ENCODE measurements around the gene CYP8B1.
A peak's percentile ranks its signal among the peaks of the same experiment; 100 is the strongest.

Gene CYP8B1

DNA sequence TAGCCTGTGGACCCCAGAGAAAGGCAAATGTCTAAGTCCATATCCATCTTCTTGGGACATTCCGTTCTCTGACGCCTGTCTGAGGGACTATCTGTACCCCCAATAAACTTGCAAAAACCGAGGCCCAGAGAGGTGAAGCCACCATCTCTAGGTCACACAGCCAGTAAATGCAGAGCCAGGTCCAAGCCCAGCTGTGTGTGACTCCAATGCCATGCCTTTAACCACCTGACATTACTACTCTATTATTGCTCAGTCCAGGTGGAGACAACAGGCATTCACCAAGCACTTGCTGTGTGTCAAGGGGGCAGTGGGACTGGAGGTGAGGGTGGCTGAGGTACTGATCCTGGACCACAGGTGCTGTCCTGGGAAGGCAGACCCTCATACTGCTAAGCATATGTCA lies 25.4 kb downstream of the CYP8B1 start:
- no peak for FAIRE-seq

- no peak for FAIRE-seq
Observed at GRCh38 chr3:42849017-42849416, 26.7 kb downstream of the CYP8B1 start.

GRCh38 chr3:42847731-42848130 lies 27.9 kb downstream of the CYP8B1 start:
- FAIRE-seq, result no peak

- FAIRE-seq, result no peak
Observed at GRCh38 chr3:42846685-42847522, 28.8 kb downstream of the CYP8B1 start.

GRCh38 chr3:42844815-42845214 lies 30.9 kb downstream of the CYP8B1 start:
- FAIRE-seq, result no peak

DNA sequence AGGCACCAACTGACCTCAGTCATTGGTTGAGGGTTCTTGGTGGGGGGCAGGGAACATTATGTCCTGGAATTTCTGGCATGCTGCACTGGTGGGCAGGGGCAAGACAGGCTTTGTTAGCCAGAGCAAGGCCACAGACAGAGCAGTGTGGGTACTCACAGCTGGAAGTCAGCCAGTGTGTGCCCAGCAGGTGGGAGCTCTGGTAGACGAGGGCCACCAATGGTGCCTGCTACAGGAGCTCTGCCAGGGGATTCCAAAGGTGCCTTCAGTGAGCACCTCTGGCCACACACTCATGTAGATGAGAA lies 31.3 kb downstream of the CYP8B1 start:
- FAIRE-seq, result no peak

DNA sequence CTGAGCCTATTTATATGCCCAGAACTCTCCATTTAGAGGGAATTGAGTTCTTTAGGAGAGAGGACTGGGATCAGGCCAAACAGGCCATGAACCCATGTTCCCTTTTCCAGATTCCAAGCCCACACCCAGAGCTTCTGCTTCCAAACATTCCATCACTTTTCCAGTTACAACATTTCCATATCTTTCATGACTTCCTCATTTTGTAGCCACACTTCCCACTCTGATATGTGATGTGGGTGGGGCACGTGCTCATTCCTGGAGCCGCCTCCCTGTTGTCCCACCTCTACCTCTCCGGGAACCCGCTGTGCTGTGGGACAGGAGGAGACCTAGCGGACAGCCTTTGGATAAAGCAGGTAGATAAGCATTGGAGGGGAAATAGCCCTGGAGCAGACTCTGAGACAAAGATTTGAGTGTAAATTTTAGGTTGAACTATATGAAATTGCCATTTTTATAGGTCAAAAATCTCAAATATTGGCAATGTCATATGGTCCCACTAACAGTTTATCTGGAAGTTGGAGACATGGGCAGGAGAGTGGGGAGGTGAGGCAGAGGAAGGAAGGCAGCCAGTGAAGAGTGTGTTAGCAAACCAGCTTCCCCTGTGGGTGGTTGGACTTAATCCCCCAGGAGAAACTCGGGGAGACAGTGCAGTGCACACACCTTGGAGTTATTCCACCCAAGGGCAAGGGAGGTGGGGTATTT lies 31.8 kb downstream of the CYP8B1 start:
- no peak for FAIRE-seq

DNA sequence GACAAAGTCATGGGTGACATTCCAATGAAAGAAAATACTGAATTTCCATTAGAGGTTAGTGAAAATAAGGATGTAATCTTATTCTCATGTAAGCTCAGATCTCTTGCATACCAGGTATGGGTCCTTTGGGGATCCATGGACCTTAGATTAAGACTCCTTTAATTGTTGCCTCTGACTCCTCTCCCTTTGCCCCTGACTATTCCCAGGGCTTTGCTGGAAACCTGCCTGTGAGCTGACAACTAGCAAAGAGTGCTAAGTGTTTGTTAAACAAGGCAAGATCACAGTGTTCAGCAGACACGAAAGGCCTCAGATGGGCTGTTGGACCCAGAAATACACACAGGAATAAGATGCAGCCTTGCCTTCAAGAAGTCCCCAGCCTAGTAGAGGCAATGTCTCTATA lies 34.3 kb downstream of the CYP8B1 start:
- FAIRE-seq, result no peak

DNA sequence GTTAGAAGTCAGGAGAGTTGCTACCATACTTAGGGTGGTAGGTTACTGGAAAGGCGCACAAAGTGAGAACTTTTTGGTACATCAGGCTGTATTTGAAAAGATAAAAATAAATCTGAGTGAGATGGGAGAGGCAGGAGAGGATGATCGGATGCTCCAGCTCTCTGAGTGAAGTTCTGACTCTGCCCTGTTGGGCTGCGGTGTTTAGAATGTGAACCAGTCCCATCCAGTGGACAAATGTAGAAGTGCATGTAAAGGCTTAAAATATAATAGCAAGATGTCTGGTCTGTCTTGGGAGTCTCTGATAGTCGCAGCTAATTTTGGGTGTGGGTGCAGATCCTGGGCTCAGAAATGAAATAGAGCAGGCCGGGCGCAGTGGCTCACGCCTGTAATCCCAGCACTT lies 36.1 kb downstream of the CYP8B1 start:
- FAIRE-seq, result peak; percentile 86

DNA sequence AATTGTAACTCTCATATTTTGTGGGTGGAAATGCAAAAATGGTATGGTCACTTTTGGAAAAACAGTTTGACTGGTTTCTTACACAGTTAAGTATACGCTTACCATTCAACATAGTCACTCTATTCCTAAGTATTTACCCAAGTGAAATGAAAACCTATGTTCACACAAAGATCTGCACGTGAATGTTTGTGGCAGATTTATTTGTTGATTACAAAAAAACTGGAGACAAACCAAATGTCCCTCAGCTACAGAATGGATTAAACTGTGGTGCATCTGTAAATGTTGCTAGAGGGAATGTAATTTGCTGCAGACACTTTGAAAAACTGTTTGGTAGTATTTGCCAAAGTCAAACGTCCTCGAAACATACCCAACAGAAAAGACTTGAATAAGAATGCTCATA lies 37.1 kb downstream of the CYP8B1 start:
- no peak for FAIRE-seq

DNA sequence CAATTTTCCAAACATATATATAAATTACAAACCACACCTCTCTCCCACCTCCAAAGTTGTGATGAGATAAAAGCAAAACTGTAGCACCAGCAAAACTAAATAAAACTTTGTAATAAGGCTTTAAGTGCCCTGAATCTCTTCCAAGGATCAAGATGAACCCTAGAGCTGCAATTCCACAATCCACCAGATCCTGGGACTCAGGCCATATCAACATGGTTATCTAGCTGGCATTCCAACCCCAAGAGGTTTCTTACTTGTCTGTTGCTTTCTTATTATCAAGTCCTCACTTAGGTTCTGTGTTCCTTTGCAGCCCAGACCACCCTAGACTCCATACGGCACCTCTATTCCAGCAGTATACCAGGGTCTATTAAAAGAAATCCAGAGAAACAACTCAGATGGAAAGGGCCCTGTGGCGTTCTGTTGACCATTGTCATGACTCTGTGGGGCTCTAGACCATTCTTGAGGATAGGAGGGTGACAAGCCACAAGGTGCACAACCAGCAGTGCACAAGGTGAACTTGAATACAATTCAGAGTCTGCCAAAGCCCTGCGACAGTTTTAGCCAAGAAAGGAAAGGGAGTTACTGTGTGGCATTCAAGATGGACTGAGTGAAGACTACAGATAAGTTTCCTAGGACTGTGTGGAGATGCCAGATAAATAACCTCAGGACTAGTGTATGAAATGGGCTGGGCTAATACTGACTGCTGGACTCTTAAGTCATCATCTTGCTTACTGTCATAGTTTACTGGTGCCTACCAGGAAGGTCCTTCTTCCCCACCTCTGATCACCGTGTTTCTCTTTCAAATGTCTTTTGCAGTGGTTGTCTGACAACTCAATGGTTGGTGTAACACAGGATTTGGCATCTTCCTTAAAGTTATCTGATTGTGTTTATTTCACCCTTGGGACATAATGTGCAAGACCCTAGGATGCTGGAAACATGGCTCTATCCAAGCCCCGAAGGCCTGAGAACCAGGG lies 39.2 kb downstream of the CYP8B1 start:
- FAIRE-seq, result no peak

DNA sequence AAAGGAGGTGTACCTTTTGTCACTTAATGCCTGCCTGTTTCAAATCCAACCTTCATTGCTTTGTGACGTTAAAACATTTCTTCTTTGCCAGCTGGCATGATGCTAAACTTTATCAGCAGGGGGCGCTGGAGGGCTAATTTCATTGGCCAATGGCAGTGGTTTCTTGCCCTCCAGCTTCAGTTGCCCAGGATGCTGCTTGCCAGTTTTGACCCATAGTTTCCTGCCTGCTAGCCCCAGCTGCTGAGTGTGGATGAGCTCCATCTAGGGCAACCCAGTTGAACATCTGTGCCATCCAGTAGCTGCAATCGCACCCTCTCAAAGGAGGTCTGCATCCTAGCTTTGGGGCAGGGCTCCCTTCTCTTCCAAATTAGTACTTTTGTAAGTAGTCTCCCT lies 44.4 kb downstream of the CYP8B1 start:
- FAIRE-seq, result no peak

DNA sequence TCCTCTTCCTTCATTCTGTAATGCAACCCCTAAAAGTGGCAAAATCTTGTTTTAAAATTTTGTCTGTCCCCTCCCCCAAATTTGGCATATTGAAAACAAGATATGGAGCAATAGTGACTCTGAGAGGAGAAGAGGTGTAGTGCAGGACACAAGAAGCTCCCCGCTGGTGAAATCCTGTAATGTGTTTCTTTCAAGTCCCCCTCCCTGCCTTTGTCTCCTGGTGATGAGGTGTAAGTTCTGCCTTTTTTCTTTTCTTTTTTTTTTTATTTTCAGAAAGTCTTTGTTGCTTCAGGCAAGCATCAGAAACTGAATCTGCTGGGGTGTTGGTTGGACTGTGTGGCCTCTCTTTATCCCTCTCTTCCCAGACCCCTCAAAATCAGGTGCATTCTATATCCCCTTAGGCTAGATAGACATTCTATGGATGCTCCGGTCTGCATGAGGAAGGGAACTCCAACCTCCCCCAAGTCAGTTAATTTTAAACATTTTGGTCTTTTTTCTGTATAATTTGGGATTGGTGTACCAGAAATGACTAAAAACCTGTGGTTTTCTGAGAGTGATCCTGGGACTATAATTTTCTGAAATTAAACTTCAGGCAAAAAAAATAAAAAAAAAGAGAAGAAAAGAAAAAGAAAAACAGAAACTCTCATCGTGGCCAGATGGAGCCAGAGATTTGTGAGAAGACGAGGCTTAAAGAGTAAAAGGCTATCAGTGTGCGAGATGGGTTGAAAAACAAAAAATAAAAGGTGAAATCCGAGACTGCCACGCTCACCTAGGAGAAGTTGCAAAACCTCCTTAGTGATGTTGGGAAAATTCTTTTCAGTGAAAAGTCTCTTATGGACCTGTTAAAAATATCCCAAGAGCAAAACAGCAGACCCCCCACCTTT lies 45.0 kb downstream of the CYP8B1 start:
- FAIRE-seq, result no peak

- no peak for FAIRE-seq
Observed at GRCh38 chr3:42829628-42830436, 45.8 kb downstream of the CYP8B1 start.

DNA sequence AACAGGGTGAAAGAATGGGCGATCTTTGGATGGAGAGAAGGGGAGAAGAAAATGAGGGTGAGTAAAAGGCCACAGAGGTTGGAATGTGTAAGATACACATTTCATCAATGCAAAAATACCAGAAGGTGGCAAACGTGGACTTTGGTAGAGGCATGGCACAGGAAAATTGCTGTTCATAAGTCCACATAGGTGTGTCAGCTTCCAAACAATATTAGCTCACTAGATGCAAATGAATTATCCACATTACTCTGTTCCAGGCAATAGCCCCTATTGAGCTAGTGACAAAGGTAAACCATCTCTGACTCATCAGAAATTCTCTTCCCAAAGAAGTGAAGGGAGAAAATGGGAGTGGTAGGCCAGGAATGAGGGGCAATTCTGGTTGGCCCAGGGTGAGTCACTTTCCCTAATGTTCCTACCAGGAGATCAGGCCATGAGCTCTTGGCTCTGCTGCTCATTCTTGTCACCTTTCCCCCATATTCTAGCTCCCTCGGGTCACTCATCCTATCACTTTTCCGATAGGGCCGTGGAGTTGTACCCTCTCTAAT lies 46.5 kb downstream of the CYP8B1 start:
- FAIRE-seq, result no peak

- FAIRE-seq, result no peak
Observed at GRCh38 chr3:42827654-42828053, 48.0 kb downstream of the CYP8B1 start.

DNA sequence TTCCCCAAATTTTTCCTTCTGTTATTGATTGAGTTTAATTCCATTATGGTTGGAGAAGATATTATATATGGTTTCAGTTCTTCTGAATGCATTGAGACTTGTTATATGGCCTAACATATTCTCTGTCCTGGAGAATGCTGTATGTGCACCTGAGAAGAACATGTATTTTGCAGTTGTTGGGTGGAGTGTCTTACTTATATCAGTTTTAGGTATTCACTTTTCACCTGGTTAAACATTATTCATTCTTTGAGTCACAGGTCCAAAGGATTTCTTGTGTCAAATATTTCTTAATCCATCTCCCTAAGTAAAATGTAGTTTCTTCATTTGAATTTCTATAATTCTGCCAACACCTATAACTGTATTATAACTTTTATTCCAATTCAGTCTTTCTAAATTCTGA lies 48.7 kb downstream of the CYP8B1 start:
- no peak for FAIRE-seq

- no peak for FAIRE-seq
Observed at GRCh38 chr3:42826141-42826540, 49.5 kb downstream of the CYP8B1 start.

DNA sequence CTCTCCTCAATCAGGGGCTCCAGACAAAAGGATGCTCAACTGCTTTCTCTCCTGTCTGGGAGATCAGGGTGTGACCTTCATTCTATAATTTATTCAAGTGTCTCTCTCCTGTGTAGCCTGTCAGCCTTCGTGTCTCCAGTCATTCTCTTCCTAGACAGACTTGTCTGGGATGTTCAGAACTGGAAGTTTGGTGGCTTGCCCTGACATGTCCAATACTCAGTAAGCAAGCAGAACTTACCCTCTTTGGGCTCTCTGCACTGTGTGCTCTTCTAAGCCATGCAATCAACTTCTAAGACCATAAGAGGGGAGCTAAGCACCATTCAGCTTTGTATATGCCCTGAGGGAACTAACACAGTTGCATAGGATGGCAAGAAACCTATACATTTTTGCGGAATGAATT lies 52.3 kb downstream of the CYP8B1 start:
- FAIRE-seq, result no peak

DNA sequence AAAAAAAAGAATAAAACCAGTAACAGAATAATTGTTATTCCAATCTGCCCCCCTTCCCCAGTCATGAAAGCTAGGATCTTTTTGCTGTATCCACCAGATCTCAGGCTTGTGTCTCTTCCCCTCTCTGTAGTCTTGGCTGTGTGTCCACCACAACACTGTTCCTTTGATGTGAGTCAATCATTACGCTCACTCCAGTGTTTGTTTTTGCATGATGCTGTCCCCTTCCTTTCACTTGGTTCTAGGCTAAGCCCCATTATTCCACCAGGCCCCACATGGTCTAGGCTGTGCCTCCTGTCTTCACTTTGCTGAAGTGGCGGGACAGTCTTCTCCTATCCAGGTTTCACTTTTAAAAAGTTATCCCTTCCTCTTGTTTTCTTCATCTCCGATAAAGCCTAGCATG lies 52.9 kb downstream of the CYP8B1 start:
- no peak for FAIRE-seq
